ENCODE data around the gene MOB3B.

Gene MOB3B

DNA sequence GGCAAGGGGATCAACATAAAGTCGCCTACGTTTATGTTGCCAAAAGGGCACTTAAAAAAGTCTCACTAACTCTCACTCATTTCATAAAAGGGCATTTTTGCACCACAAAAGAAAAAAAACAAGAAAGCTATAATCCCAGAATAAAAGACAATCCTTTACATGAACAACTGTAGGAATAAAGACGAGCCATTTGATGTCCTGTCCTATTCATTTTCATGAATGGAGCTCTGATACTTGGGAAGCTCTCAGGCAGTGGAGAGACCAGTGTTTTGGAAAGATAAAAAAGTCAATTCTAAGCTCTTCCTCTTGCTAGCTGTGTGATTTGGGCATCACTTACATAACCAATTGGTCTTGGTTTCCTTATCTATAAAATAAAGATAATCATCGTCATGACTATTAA lies 137.2 kb downstream of the MOB3B start:
- no peak for DNase-seq (ENCODE audit: low read depth in 3 of 3)

DNA sequence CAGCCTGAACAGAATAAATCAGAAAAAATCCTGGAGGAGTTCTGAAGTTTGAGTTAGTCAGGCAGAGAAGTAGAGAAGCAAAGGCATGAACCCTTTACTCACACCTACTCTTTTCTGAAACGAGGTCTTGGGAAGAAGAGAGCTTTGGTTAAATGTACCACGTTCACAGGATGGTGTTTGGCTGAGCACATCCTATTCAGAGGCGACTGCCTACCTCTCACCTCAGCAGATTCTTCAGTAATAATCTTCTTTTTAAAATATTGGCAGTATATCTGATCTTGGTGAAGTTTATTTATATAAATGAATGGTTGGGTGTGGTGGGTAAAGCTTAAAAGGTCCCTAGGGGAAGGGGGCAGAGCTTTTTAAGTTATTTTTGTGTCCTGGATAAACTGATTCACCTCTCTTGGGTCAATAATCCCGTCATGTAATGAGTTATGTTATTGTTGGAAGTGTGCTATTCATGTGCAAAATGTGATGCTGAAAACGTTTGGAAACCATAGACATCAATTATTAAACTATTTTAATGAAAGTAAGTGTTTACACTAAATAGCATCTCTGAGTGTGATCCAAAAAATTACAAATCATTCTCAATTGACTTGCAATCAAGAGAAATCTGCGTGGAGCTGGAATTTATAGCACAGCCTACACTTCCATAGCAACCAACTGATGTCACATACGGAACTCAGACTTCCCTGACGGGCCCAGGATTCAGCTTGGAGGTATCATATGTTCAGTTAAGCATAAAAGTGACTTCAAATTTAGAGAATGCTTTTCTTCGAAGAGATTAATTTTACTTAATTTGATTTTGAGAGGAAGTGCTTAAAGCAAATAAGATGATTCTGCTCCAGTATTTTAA lies 138.3 kb downstream of the MOB3B start:
- DNase-seq (ENCODE audit: low read depth in 3 of 3) = no peak

DNA sequence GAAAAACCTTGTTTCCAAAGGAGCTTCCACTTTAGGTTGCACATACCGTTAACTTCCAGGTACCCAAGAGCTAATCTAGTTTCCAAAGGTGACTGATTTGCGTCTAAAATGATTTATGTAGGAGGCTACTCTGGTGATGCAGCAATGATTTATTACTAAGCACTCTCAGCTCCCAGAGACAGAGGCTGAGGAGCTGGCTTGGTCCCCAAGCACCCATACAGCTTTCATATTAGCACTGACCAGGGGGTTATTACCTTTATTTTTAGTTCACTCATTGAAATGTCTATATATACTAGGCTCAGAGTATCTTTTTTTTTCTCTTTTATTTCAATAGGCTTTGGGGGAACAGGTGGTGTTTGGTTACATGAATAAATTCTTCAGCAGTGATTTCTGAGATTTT lies 141.5 kb downstream of the MOB3B start:
- DNase-seq (ENCODE audit: low read depth in 3 of 3) = no peak

DNA sequence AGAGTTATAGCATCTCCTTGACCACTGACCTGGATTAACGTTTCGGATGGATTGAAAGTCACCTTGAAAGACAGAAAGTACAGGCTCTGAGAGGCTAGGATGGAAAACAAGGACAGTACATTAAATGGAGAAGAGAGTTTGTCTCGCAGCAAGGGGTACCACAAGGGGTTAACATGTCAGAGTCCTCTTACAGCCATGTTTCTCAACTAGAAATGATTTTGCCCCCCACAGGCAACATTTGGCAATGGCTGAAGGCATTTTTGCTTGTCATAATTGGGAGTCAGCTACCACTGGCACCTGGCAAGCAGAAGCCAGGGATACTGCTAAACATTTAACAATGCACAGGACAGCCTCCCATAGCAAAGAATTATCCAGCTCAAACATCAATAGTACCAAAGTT lies 141.9 kb downstream of the MOB3B start:
- DNase-seq (ENCODE audit: low read depth in 3 of 3) = no peak

DNA sequence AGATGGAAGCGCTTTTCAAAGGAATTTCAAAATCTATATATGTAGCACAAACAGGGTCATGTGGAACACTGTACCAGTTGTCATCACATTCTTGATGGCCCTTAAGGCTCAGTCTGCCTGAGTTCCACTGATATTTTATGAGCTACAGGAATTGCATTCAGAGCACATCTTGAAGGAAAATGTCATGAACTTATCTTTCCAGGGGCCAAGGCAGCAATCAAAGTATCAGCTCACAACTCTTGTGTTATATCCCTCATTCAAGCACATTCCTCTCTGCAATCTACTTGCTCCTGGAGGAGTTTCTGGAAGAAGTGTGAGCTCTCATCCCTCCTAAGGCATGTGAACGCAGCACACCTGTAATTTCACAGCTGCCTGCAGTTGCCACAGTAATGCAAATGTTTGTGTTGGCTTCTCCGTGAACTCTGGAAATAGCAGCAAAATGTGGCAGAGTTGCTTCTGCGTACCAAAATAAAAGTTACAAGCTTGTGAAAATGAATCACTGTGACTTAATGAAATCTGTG lies 143.0 kb downstream of the MOB3B start:
- no peak for DNase-seq (ENCODE audit: low read depth in 3 of 3)

DNA sequence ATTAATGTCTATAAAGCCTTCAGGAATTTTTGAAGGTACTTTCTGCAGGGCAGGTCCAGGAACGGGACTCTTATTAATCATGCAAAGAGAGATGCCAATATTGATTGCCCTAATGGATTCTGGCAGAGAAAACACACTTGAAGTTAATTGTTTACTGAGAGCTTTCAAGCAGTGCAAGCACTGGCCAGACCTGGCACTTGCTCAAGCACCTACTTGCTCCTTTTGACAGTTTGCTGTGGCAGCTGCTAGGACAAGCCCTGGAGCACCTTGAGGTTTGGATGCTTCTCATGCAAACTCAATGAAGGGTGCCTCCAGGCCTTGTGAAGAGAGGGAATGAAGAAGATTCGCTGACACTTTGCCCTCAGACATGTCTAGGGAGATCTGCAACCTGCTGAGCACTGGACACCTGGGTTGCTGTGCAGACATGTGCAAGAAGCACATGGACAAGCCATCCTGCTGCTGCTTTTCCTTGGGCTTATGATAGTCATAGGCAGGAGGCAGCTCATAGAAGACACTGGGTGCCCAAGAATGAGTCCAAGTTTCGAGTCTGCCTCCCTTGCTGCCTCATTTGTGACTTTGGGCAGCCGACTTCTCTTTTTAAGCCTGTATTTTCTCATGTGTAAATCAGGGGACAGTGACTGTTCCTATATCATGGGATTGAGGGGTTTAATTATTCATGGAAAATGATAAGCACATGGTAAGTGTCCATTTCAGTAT lies 143.8 kb downstream of the MOB3B start:
- DNase-seq (ENCODE audit: low read depth in 3 of 3) = no peak

DNA sequence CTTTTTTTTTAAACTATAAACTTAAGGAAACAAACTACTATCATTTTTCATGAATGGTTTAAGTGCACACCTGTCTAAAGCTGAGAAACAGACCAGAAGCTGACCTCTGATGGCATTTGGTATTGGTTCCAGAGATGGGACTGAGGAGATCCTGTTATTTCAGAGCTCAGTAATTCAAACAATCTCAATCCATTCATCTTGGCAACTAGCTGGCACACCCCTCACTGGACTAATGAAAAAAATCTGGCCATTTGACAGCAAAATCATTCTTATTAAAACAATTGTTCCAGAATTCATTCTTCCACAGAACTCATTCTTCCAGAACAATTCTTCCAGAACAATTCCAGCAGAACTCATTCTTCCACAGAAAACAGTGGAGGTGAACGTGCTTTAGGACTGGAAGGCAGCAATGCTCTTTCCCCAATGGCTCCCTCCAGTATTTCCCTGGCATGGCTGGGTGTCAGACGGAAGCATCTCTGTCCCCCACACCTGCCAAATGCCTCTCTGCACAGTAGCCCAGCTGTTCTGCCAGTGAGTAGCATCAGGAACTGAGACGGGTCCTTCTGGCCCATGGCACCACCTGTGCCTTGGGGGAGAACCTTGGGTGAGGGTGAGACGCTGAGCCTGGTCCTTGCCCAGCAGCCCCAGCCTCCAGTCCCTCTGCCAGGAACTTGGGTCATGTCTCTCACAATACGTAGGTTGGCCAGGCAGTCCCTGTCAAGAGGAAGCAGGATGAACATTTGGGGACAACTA lies 145.2 kb downstream of the MOB3B start:
- no peak for DNase-seq (ENCODE audit: low read depth in 3 of 3)

DNA sequence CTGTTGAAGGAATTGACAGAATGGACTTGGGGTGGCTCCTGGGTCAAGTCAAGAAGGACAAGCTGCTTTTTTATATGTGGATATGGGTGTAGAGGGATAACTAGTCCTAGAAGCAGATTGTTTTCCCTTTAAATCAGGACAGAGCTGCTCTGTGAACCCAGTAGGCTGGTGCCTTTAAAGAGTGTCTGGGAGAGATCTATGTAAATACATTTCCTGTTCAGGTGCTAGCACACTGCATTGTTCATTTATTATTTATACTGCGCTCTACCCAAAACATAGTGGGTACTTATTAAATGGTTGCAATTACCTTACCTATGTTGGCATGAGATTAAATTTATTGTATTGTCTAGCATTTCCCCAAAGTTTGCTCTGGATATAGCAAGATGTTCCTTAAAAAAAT lies 146.1 kb downstream of the MOB3B start:
- DNase-seq (ENCODE audit: low read depth in 3 of 3) = no peak

DNA sequence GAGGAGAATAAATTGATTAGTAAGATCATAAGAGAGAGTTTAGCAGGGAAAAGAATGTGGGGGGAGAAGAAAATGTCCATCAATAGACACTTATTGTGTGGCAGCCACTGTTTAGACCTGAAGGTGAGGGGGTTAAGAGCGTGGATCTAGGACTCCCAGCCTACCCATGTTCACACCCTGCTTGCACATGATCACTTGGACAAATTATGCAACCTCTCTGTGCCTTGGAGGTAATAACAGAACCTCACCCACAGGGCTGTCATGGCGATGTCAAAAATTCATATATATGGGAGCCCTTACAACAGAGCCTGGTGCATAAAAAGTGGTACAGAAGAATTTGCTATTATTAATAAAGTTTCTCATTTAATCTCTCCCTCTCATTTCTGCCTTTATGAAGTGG lies 146.6 kb downstream of the MOB3B start:
- no peak for DNase-seq (ENCODE audit: low read depth in 3 of 3)

DNA sequence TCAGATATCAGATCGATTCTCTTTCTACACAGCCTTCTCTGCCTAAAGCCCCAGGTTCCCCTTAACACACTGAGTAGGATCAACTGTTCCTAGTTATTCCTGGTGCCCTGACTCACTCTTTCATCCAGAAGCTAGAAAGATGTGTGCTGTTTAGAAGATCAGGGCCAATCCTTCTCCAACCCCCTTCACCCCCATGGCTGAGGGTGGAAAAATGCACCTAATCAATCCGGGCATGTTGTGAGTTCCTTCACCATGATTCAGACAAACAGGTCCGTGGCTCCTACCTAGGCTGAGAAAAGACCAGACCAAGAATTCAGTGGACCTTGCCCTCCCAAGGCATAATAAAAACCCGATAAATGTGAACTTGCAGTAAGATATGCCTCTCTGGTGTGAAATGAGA lies 147.3 kb downstream of the MOB3B start:
- no peak for DNase-seq (ENCODE audit: low read depth in 3 of 3)

DNA sequence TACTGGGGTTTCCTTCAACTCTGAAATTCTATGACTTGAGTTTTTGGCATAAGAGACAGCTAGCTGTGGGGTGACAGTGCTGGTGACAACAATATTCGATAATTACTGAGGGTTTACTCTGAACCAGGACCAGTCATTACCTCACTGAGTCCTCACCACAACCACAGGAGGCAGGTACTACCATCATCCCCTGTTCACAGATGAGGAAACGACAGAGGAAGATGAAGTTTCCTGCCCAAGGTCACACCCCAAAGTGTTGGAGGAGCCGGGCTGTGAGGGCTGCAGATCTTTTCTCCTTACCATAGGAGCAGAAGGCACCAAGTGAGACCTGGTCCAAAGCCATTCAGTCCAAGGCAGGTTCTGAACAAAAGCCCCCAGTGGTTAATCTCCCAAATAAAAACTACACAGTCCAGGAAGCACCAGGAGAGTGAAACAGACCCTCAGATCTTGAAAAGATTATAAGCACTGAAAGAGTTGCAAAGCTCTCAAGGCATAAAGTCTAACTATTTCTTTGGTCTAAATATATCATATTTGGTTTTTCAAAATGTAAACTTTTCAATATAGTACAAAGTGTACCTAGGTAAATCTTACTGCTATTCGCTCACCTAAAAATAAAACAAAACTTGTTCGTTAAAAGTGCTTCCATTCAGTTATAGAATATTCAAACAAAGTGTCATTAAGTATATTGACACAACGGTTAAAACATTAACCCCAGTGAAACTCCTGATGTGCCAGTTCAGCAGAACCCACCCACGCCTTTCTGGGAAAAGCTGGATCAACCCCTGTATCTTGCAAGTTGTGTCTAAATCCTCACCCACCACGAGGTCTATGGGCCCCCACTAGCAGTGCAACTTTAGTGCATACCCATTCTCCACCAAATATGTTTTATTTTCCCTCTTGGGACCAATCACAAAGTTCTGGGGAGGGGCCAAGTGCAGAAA lies 150.0 kb downstream of the MOB3B start:
- DNase-seq (ENCODE audit: low read depth in 3 of 3) = no peak

DNA sequence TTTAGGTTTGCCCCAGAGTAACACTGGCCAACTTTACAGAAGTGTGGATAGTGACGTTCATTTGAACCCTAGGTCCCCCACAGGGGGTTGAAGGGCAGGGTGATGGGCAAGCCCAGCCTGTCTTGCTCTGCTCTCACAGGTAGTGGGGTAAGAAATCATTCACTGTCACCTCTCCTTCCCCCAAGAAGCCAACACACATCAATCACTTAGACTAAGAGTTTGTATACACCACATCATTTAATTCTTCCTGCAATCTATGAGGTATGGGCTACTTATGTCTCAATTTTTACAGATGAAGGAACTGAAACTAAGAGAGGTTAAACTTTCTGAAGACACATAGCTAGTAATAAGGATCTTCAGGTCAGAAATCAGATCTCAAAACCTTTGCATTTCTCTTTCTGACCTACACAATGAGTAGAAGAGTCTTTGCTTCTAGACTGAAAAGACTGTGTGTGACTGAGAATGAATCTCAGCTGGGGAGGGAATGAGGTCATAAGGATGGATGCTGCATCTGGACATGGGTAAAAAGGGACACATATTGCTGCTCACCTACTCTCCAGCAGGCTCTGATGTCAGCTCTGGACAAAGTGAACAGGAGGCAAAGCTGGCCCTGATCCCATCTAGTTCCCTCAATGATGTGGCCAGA lies 151.7 kb downstream of the MOB3B start:
- DNase-seq (ENCODE audit: low read depth in 3 of 3) = no peak

DNA sequence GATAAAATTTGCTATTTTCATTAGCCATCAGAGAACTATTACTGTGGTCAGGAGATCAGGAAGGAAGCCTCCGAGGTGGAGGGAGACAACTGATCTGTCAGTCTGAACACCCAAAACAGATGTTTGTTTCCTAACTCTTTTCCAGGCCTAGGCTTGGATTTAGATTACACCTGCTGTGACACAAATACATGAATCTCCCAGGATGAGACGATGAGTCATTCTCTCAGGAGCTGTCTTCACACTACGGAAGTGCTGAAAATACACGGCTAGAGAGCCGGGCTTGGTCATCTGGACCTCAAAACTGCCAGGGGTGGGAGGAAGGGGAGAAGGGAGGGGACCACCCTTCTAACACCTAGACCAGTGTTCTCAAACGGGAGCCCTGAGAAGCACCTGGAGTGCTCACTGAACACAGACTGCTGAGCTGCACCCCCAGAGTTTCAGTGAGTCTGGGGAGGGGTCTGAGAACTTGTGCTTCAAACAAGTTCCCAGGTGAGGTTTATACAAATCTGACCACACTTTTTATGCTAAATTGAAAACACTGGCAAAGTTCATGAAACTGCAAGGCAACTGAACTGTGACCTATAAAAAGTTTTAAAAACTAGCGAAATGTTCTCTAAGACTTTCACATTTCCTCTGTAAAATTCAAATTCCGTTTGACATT lies 152.3 kb downstream of the MOB3B start:
- no peak for DNase-seq (ENCODE audit: low read depth in 3 of 3)

DNA sequence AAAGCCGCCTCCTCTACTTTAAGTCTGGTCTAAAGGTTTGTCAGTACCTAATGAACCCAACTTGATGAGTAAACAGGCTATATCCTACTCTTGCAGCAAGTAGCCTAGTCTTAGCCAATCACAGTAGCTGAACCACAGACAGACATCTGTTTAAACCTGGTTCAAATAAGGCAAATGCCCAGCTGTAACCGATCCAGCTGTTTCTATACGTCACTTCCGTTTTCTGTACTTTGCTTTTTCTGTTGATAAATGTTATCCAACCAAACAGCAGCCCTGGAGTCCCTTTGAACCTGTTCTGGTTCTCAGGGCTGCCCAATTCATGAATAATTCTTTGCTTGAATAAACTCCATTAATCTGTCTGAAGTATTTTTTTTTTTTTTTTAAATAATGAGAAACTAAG lies 155.8 kb downstream of the MOB3B start:
- DNase-seq (ENCODE audit: low read depth in 3 of 3) = no peak

DNA sequence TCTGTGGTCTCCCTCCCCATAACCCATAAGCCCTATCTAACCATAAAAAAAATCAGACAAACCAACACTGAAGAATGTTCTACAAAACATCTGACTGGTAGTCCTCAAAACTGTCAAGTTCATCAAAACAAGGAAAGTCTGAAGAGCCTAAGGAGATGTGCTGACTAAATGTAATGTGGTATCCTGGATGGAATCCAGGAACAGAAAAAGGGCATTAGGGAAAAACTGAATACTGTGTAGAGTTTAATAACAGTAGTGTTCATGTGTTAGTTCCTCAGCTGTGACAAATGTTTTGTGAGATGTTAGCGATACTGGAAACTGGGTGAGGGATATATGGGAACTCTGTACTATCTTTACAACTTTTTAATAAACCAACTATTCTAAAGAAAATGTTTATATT lies 157.0 kb downstream of the MOB3B start:
- DNase-seq (ENCODE audit: low read depth in 3 of 3) = no peak

DNA sequence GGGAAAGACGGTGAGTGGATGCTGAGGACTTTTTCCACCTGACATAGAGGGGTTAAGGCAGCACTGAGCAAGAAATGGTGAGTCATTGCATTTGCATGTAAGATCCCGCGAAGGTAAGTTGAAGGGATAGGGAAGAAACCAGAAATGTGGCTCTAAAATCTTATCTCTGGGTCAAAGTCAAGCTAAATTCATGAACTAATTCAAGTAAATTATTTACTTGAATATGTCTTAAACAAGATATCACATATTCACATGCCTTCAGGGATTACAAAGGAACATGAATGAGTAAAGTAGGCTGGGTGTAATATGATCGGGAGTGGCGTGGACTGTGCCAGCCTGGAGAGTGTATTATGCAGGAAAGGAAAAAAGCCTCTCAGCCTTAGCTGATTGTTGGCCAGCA lies 158.2 kb downstream of the MOB3B start:
- no peak for DNase-seq (ENCODE audit: low read depth in 3 of 3)

DNA sequence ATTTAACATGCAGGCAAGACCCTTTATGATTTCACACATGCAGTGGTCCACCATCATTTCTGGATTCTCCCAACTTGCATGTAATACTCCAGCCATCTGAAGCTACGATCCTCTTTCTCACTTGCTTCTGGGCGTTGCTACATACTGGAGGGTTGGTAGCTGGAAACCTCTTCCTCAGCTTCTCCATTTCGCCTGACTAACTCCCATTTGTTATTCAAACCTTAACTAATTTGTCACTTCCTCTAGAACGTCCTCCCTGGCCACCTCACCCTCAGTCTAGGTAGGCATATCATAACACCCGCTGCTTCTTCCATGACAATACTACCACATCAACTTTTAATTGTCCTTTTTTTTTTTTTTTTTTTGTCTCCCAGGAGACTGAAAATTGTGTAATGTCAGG lies 160.0 kb downstream of the MOB3B start:
- no peak for DNase-seq (ENCODE audit: low read depth in 3 of 3)

DNA sequence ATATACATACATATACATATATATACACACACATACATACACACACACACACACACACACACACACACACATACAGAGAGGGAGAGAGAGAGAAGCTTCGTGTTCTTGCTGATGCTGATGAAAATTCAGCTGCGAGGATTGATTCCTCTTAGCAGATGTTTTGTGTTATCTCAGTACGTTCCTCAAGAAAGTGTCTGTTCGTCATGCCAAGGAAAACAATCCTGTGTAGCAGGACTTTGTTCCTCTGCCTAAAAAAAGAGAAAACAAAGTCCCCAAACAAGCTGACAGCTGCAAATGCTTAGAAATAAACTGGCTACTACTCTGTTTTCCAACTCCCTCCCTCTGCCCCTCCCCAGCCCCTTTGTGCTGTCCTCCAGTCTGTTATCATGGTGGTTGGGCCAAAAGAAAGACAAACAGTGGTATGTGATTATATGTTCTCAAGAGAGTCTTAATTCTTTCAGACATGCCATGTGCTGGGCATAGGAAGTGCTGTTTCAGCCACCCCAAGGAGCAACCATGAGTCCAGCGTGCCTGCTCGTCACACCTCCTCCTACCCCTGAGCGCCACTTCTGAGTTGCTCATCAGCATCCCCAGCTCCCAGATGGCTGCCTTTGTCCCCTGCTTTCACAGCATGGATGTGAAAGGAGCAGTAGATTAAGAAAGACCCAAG lies 161.2 kb downstream of the MOB3B start:
- no peak for DNase-seq (ENCODE audit: low read depth in 3 of 3)

DNA sequence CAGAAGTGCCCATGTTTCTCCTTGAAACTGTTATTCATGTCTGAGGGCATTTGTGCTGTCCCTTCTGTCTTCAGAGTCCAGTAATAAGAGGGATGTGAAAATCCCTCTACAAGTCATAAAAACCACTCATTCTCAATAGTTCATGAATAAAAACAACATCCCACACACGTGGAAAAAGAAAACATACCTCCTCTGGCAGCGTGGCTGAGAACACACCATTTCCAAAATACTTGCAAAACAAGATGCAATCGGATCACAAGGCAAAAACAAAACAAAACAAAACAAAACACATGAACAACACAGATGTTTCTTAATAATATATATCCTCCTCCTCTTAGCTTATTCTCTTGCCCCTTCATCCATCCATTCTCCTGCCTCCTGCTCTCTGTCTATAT lies 161.7 kb downstream of the MOB3B start:
- DNase-seq (ENCODE audit: low read depth in 3 of 3) = no peak

Measured in stimulated activated CD4-positive, alpha-beta T cell treated with anti-CD3 and anti-CD28 coated beads, TNF-alpha, amount 100 ng/mL, for 48 hours (primary cell).